Type B pancreatic cell (in vitro differentiated cells): ENCODE measurements around the gene SLC35B3. TPM values are rescaled to one million over a fixed set of nuclear protein-coding genes. Genes with fewer than 3 reads are reported as not detected.

Experiments used
- DNase-seq: peaks from one replicate; pipeline ENCODE4 v3.0.0; 2021; ENCODE audit warnings: mixed read lengths; ENCODE audit not compliant: unreplicated experiment; ENCODE audit errors: extremely low spot score
- H3K27ac Mint-ChIP-seq: 2 replicates; pipeline ENCODE4 v1.8.0; 2021; ENCODE audit warnings: mild to moderate bottlenecking, mixed read lengths
- H3K27me3 Mint-ChIP-seq: 2 replicates; pipeline ENCODE4 v1.8.0; 2021; ENCODE audit warnings: mixed read lengths
- H3K36me3 Mint-ChIP-seq: 2 replicates; pipeline ENCODE4 v1.8.0; 2021; ENCODE audit warnings: mixed read lengths
- H3K4me1 Mint-ChIP-seq: one replicate; pipeline ENCODE4 v1.8.0; 2021; ENCODE audit warnings: mixed read lengths; ENCODE audit not compliant: unreplicated experiment
- H3K4me3 Mint-ChIP-seq: 2 replicates; pipeline ENCODE4 v1.8.0; 2021; ENCODE audit warnings: mild to moderate bottlenecking, mixed read lengths
- H3K9me3 Mint-ChIP-seq: 2 replicates; pipeline ENCODE4 v1.8.0; 2021; ENCODE audit warnings: mixed read lengths
- CTCF ChIP-seq: fragments of 200-600 bp; sonication (generic); conservative IDR thresholded peaks from 2 replicates; pipeline ENCODE4 v1.5.0; 2021; ENCODE audit warnings: antibody characterized with exemption, mild to moderate bottlenecking
- total RNA-seq: library from RNA; stranded (reverse); gene quantifications from 2 replicates; pipeline ENCODE4 v1.2.1, GENCODE V29; 2021; ENCODE audit warnings: low replicate concordance

Gene SLC35B3
- total RNA-seq, 1 donor from 2014 or later: 21.5 TPM

- no peak overlapping the region for H3K4me3 Mint-ChIP-seq
- H3K9me3 Mint-ChIP-seq: no peaks in the 10 kb centered on the region
- H3K36me3 Mint-ChIP-seq: no peaks in the 10 kb centered on the region
- H3K4me1 Mint-ChIP-seq: peaks cover 14% of the 10 kb centered on the region
- no peak overlapping the region for H3K27ac Mint-ChIP-seq
- no peaks in the 10 kb centered on the region for H3K27me3 Mint-ChIP-seq
- TF ChIP-seq CTCF: no peak
- no peak for DNase-seq
These were observed 46.1 kb downstream of the SLC35B3 start for GRCh38 chr6:8389036-8389818.

- no peak overlapping the region for H3K4me3 Mint-ChIP-seq
- no peaks in the 10 kb centered on the region for H3K36me3 Mint-ChIP-seq
- no peak overlapping the region for H3K27ac Mint-ChIP-seq
- no peak for TF ChIP-seq CTCF
- no peak for DNase-seq
- H3K4me1 Mint-ChIP-seq: peaks cover 14% of the 10 kb centered on the region
- H3K27me3 Mint-ChIP-seq: no peaks in the 10 kb centered on the region
- no peaks in the 10 kb centered on the region for H3K9me3 Mint-ChIP-seq
These were observed 47.4 kb downstream of the SLC35B3 start for GRCh38 chr6:8387942-8388437.

- no peak for DNase-seq
- peaks cover 5% of the 10 kb centered on the region for H3K9me3 Mint-ChIP-seq
- TF ChIP-seq CTCF: no peak
These were observed 51.8 kb downstream of the SLC35B3 start for GRCh38 chr6:8383584-8383983.

GRCh38 chr6:8382434-8382833 is 52.9 kb downstream of the SLC35B3 start:
- DNase-seq: no peak
- Mint-ChIP-seq H3K27ac (no peak overlapping the region), H3K27me3 (peaks cover 4% of the 10 kb centered on the region)

More at GRCh38 chr6:8383584-8383983, 51.8 kb downstream of the SLC35B3 start:
- Mint-ChIP-seq H3K4me3 (no peak overlapping the region), H3K36me3 (no peaks in the 10 kb centered on the region), H3K27ac (no peak overlapping the region), H3K27me3 (peaks cover 4% of the 10 kb centered on the region), H3K4me1 (no peaks in the 10 kb centered on the region)

GRCh38 chr6:8375916-8376315 is 59.4 kb downstream of the SLC35B3 start:
- no peak overlapping the region for H3K27ac Mint-ChIP-seq
- no peak overlapping the region for H3K4me3 Mint-ChIP-seq
- peaks cover 4% of the 10 kb centered on the region for H3K27me3 Mint-ChIP-seq

More at GRCh38 chr6:8382434-8382833, 52.9 kb downstream of the SLC35B3 start:
- H3K4me1 Mint-ChIP-seq: no peaks in the 10 kb centered on the region
- peaks cover 5% of the 10 kb centered on the region for H3K9me3 Mint-ChIP-seq
- no peak for TF ChIP-seq CTCF
- H3K36me3 Mint-ChIP-seq: no peaks in the 10 kb centered on the region
- no peak overlapping the region for H3K4me3 Mint-ChIP-seq

More at GRCh38 chr6:8375916-8376315, 59.4 kb downstream of the SLC35B3 start:
- H3K9me3 Mint-ChIP-seq: peaks cover 5% of the 10 kb centered on the region
- no peak for TF ChIP-seq CTCF
- DNase-seq: no peak
- no peaks in the 10 kb centered on the region for H3K36me3 Mint-ChIP-seq
- H3K4me1 Mint-ChIP-seq: no peaks in the 10 kb centered on the region
